Testis (tissue), 5 donors: ENCODE results near the gene LRRN2. TPM values are rescaled to one million over a fixed set of nuclear protein-coding genes. Genes with fewer than 3 reads are reported as not detected.

Source experiments
- DNase-seq: peaks from one replicate; pipeline ENCODE4 v3.0.0-alpha.2; 2019
- H3K27ac ChIP-seq, 2 donors: fragments of 200-600 bp; sonication (generic); one replicate each; pipeline ENCODE4 v1.5.1; 2019
- H3K27me3 ChIP-seq: fragments of 200-600 bp; sonication (generic); one replicate; pipeline ENCODE4 v1.5.1; 2019
- H3K36me3 ChIP-seq: fragments of 200-600 bp; sonication (generic); one replicate; pipeline ENCODE4 v1.5.1; 2017; ENCODE audit warnings: low read depth; ENCODE audit errors: missing control alignments
- H3K4me1 ChIP-seq: fragments of 200-600 bp; sonication (generic); one replicate; pipeline ENCODE4 v1.5.1; 2019
- H3K4me3 ChIP-seq, 2 donors: fragments of 200-600 bp; sonication (generic); one replicate each; pipeline ENCODE4 v1.5.1; 2017 to 2019
- H3K9me3 ChIP-seq: fragments of 200-600 bp; sonication (generic); one replicate; pipeline ENCODE4 v1.5.1; 2017
- POLR2A ChIP-seq: fragments of 450-650 bp; IDR thresholded peaks from one replicate; pipeline ENCODE4 v1.6.1; 2017; ENCODE audit warnings: antibody characterized with exemption, mild to moderate bottlenecking, moderate library complexity
- WGBS, 2 donors: methylation state at CpG; one replicate each; pipeline ENCODE4 v1.1.5; 2018; 5-methylcytosine and 5-hydroxymethylcytosine counted together
- intact Hi-C: fragments of 100-400 bp; cut with DNase I; formaldehyde crosslinking; loops from one replicate; pipeline ENCODE4 v1.15.1; 2023; ENCODE audit warnings: low total_unique reads
- long read RNA-seq, 2 donors: transcript quantifications; one replicate each; lab custom pipeline, GENCODE V29; 2026
- polyA plus RNA-seq: library from polyadenylated mRNA; stranded (reverse); fragments of 350-450 nt; fragmentation: Illumina TruSeq; extraction: RNeasy Lipid Tissue Mini Kit (QIAGEN cat#74804); gene quantifications from one replicate; pipeline ENCODE4 v1.2.3, GENCODE V29; 2014; ENCODE audit warnings: low read depth, low replicate concordance; ENCODE audit not compliant: insufficient read depth
- total RNA-seq, 2 donors: library from RNA; depleted of rRNA; stranded (reverse); fragments of >200 nt; gene quantifications; one replicate each; pipeline ENCODE4 v1.2.3, GENCODE V29; 2016
- TF ChIP-seq, protein P1 (sequence below), 3 experiments: fragments of 450-650 bp in 2 of 3; fragments of 200-600 bp in 1 of 3; sonication (generic) in 1 of 3; IDR thresholded peaks; one replicate each; pipeline ENCODE4 v1.5.1; 2016 to 2019; ENCODE audit warnings: antibody characterized with exemption in 3 of 3, mild to moderate bottlenecking in 2 of 3, moderate library complexity in 1 of 3

Gene LRRN2
- total RNA-seq (10 to 100 TPM; 19.5 to 27.4 TPM), polyA plus RNA-seq (16.7 TPM)
- long read RNA-seq, donor 1, full-length matches to known transcripts, result 18 of 18 reads
- long read RNA-seq, donor 1, partial matches to known transcripts, result 0 of 18 reads
- long read RNA-seq, donor 1, other reads (novel, unspliced or antisense), result 0 of 18 reads
- long read RNA-seq, donor 2, full-length matches to known transcripts, result 11 of 11 reads
- long read RNA-seq, donor 2, partial matches to known transcripts, result 0 of 11 reads
- long read RNA-seq, donor 2, other reads (novel, unspliced or antisense), result 0 of 11 reads

DNA sequence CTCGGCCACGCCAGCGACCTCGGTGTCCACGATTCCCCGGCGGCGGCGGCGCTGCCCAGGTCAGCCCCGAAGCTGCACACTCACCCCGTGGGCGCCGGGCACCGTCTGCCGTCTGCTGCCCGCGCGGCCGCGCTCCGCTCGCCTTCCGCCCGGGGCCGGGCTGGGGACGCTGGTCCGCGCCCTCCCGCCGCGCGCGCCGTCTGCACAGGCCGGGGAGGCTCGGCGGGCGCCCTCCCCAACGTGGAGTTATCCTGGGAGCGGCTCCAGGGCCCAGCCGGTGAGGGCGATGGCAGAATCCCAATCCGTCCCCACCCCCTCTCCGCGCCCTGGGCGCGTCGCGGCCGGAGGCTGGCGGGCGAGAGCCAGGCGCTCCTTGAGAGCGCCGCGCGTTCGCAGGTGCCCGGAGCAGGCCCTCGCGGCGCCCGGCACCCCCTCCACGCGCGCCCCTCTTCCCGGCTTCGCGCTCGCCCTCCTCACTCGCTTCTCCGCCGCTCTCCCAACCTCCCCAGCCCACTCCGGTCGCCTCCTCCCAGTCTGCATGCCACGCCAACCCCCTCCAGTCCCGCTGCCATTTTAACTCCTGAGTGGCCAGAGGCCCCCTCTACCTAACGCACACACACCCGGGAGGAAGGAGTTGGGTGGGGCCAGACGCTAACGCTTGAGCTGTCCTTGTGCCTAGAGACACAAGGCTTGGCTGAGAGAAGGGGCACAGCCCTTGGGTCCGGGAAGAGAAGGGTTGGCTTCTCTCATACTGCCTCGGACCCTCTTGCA is at the start of gene LRRN2:
Gene LRRN2 (minus strand): TSS at position 503 of the 771 bp plus-strand sequence. CDS start 65,746 bp downstream, outside the sequence.
- intact Hi-C loops, result no loop called here
- peaks cover 6% of the 10 kb centered on the region for H3K4me1 ChIP-seq
- peak; percentile 41 for DNase-seq
- peak within 1 kb of the TSS; percentile 51 to 62 for H3K4me3 ChIP-seq
- H3K27ac ChIP-seq, result no peak within 1 kb of the TSS
- no peaks in the 10 kb centered on the region for H3K27me3 ChIP-seq
- WGBS, 2 donors, result 1 to 5% methylated on average over 4 to 75 of the region's 84 CpGs
- no peaks in the 10 kb centered on the region for H3K36me3 ChIP-seq
- no peak for TF ChIP-seq POLR2A
- TF ChIP-seq, protein P1, sequence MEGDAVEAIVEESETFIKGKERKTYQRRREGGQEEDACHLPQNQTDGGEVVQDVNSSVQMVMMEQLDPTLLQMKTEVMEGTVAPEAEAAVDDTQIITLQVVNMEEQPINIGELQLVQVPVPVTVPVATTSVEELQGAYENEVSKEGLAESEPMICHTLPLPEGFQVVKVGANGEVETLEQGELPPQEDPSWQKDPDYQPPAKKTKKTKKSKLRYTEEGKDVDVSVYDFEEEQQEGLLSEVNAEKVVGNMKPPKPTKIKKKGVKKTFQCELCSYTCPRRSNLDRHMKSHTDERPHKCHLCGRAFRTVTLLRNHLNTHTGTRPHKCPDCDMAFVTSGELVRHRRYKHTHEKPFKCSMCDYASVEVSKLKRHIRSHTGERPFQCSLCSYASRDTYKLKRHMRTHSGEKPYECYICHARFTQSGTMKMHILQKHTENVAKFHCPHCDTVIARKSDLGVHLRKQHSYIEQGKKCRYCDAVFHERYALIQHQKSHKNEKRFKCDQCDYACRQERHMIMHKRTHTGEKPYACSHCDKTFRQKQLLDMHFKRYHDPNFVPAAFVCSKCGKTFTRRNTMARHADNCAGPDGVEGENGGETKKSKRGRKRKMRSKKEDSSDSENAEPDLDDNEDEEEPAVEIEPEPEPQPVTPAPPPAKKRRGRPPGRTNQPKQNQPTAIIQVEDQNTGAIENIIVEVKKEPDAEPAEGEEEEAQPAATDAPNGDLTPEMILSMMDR (IDR thresholded peaks at IDR 0.05), result no peak
- H3K9me3 ChIP-seq, result no peaks in the 10 kb centered on the region

DNA sequence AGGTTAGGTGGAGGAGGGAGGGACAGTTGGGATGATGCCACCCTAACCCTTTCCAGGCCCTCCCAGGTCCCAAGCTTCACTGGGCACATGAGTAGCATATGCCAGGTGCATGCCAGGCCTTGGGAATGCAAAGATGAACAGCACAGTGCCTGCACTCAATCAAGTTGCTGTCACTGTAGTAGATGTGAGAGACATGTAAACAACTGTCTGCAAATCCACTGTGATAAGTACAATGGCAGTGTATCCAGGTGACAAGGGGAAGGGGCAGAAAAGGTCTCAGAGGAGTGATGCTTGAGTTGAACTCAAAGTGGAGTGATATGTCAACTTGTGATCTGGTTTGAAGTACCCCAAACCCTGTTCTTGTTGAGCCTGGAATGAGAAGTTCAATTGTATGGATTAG is 49.5 kb upstream of the LRRN2 start:
- Histone ChIP-seq H3K9me3 (no peaks in the 10 kb centered on the region), H3K27me3 (no peaks in the 10 kb centered on the region), H3K4me3 (no peak overlapping the region), H3K4me1 (no peaks in the 10 kb centered on the region), H3K36me3 (no peaks in the 10 kb centered on the region), H3K27ac (no peak overlapping the region)
- TF ChIP-seq, protein P1 (IDR thresholded peaks at IDR 0.05), result no peak
- no peak for TF ChIP-seq POLR2A
- DNase-seq, result no peak
- intact Hi-C loops, result no loop called here

DNA sequence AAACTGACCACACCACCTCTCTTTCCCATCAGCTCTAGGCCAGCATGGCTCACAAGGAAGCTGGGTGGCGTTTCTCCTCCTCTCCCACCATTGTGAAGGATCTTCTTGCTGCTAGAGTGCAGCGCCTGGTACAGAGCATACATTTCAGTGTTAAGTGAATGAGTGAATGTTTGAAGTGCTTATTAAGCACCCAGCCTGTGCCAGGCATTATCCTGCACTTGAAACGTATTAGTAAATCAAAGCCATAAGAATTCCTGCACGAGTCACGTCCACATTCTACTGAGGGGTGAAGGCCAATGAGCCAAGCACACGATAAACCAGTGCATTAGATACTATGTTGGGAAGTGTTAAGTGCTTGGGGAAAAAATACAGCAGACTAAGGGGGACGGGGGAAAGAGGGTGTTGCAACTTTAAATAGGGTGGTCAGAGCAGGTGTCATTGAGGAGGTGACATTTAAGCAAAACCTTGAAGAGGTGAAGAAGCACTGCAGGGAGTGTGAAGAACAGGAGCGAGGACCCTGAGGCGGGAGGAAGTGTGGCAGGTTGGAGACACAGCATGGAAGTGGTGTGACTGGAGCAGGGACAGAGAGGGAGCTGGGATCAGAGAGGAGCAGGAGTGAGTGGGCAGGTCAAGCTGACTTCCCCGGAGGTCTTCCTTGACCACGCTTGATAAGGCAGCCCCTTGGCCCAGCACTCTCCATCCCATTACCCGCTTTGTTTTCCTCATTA is 48.5 kb upstream of the LRRN2 start:
- no peak overlapping the region for H3K27ac ChIP-seq
- no peak overlapping the region for H3K4me3 ChIP-seq
- no peak for DNase-seq
- TF ChIP-seq POLR2A, result no peak
- TF ChIP-seq, protein P1 (IDR thresholded peaks at IDR 0.05), result no peak
- H3K9me3 ChIP-seq, result no peaks in the 10 kb centered on the region
- 62 to 78% methylated on average over 12 of the region's 12 CpGs for WGBS, 2 donors
- no peaks in the 10 kb centered on the region for H3K36me3 ChIP-seq
- H3K27me3 ChIP-seq, result no peaks in the 10 kb centered on the region
- no peaks in the 10 kb centered on the region for H3K4me1 ChIP-seq
- intact Hi-C loops, result no loop called here

DNA sequence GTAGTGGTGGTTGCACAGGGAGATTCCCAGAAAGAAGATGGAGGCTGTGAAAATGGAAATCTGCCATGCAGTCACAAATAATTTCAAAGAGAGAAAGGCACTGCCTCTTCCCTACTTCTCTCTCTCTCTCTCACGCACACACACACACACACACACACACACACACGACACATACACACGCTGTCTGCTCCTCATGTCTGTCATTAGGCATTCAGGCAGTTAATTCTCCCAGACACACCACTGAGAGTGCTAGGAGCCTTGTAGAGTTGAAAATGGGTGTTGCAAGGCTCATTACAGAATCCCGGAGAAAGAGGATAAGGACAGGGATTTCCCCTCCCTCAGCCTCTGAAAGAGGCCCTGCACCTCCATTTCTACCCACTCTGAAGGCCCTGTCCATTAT is 47.8 kb upstream of the LRRN2 start:
- H3K4me3 ChIP-seq, result no peak overlapping the region
- H3K36me3 ChIP-seq, result no peaks in the 10 kb centered on the region
- intact Hi-C loops, result no loop called here
- no peaks in the 10 kb centered on the region for H3K4me1 ChIP-seq
- H3K9me3 ChIP-seq, result no peaks in the 10 kb centered on the region
- DNase-seq, result no peak
- TF ChIP-seq, protein P1 (IDR thresholded peaks at IDR 0.05), result no peak
- no peak for TF ChIP-seq POLR2A
- H3K27me3 ChIP-seq, result no peaks in the 10 kb centered on the region
- H3K27ac ChIP-seq, result no peak overlapping the region
- 69 to 77% methylated on average over 4 of the region's 4 CpGs for WGBS, 2 donors
